Loucy (cell line): ENCODE measurements around the gene ARHGAP42.

Experiments
- H2AFZ ChIP-seq: fragments of 200-600 bp; sonication (generic); 2 replicates; pipeline ENCODE4 v1.6.0; 2016; ENCODE audit warnings: antibody characterized with exemption, mild to moderate bottlenecking, low read length, moderate library complexity
- H3F3A ChIP-seq: fragments of 200-600 bp; 2 replicates; pipeline ENCODE4 v1.6.0; 2016; ENCODE audit warnings: antibody characterized with exemption, low read depth, mild to moderate bottlenecking
- H3K27me3 ChIP-seq: fragments of 200-600 bp; sonication (generic); 2 replicates; pipeline ENCODE4 v1.6.1; 2014; ENCODE audit warnings: low read length, mild to moderate bottlenecking; ENCODE audit not compliant: insufficient read depth, poor library complexity, severe bottlenecking
- H3K36me3 ChIP-seq: fragments of 200-600 bp; sonication (generic); 2 replicates; pipeline ENCODE4 v1.6.1; 2016; ENCODE audit warnings: low read length; ENCODE audit not compliant: insufficient read depth
- H3K4me1 ChIP-seq: fragments of 200-600 bp; sonication (generic); 2 replicates; pipeline ENCODE4 v1.5.1; 2014; ENCODE audit warnings: low read length, mild to moderate bottlenecking; ENCODE audit not compliant: insufficient read depth, poor library complexity, severe bottlenecking
- H3K4me2 ChIP-seq: fragments of 200-600 bp; sonication (generic); 2 replicates; pipeline ENCODE4 v1.6.0; 2014; ENCODE audit warnings: antibody characterized with exemption, low read length, low read depth, mild to moderate bottlenecking; ENCODE audit not compliant: poor library complexity, severe bottlenecking
- H3K4me3 ChIP-seq: fragments of 200-600 bp; sonication (generic); 2 replicates; pipeline ENCODE4 v1.5.1; 2014; ENCODE audit warnings: low read length, mild to moderate bottlenecking, mixed read lengths; ENCODE audit not compliant: poor library complexity, severe bottlenecking
- H3K79me2 ChIP-seq: fragments of 200-600 bp; sonication (generic); 2 replicates; pipeline ENCODE4 v1.6.1; 2014; ENCODE audit warnings: low read length; ENCODE audit not compliant: insufficient read depth
- H3K9ac ChIP-seq: fragments of 200-600 bp; sonication (generic); 2 replicates; pipeline ENCODE4 v1.6.0; 2014; ENCODE audit warnings: mild to moderate bottlenecking, low read depth, low read length, moderate library complexity; ENCODE audit not compliant: poor library complexity, severe bottlenecking
- H3K9me2 ChIP-seq: fragments of 200-600 bp; sonication (generic); replicated peaks from 2 replicates; pipeline ENCODE4 v1.6.1; 2016; ENCODE audit warnings: low read depth, low read length, mixed read lengths
- H3K9me3 ChIP-seq: fragments of 200-600 bp; sonication (generic); 2 replicates; pipeline ENCODE4 v1.6.1; 2014; ENCODE audit warnings: mild to moderate bottlenecking, antibody characterized with exemption, low read length, low read depth; ENCODE audit not compliant: insufficient read depth
- H4K20me1 ChIP-seq: fragments of 200-600 bp; sonication (generic); 2 replicates; pipeline ENCODE4 v1.6.0; 2014; ENCODE audit warnings: antibody characterized with exemption, low read length, mild to moderate bottlenecking; ENCODE audit not compliant: insufficient read depth, poor library complexity, severe bottlenecking
- CTCF ChIP-seq: fragments of 200-600 bp; sonication (generic); conservative IDR thresholded peaks from 2 replicates; pipeline ENCODE4 v1.5.1; 2014; ENCODE audit warnings: mild to moderate bottlenecking, antibody characterized with exemption, low read length
- EZH2phosphoT487 ChIP-seq: fragments of 200-600 bp; IDR thresholded peaks from 2 replicates; pipeline ENCODE4 v1.6.1; 2018; ENCODE audit warnings: antibody characterized with exemption, mild to moderate bottlenecking, moderate library complexity, borderline replicate concordance

ARHGAP42 gene

DNA sequence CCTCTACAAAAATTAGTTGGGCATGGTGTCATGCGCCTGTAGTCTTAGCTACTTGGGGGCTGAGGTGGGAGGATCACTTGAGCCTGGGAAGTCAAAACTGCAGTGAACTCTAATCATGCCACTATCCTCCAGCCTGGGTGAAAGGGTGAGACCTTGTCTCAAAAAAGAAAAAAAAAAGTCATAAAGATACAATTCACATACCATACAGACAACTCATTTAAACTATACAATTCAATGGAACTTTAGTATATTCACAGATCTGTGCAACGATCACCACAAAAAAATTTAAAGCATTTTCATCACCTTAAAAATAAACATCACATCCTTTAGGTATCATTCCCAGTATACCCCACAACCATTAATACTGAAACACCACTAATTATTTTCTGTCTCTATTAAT is 241.3 kb downstream of the ARHGAP42 start:
- no peak overlapping the region for H3K4me3 ChIP-seq
- no peaks in the 10 kb centered on the region for H3K36me3 ChIP-seq
- no peak overlapping the region for H3K9ac ChIP-seq
- H3K27me3 ChIP-seq = no peaks in the 10 kb centered on the region
- no peak overlapping the region for H2AFZ ChIP-seq
- H3K9me3 ChIP-seq = no peaks in the 10 kb centered on the region
- H3K4me2 ChIP-seq = no peak overlapping the region
- no peaks in the 10 kb centered on the region for H3K79me2 ChIP-seq
- TF ChIP-seq CTCF (no peak), EZH2phosphoT487 (no peak)
- no peaks in the 10 kb centered on the region for H3K4me1 ChIP-seq
- H4K20me1 ChIP-seq = no peaks in the 10 kb centered on the region
- no peaks in the 10 kb centered on the region for H3F3A ChIP-seq
- no peaks in the 10 kb centered on the region for H3K9me2 ChIP-seq

DNA sequence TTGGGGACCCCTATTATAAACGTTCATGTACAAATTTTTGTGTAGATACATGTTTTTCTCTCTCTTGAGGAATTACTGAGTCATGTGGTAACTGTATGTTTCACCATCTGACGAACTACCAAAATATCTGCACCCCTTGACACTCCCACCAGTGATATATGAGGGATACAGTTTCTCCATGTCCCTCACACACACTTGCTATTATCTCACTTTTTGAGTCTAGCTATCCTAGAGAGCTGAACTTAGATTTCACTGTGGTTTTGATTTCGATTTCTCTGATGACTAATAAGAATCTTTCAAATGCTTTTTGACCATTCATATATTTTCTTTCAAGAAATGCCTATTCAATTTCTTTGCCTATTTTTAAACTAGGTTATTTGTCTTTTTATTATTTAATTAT is 242.3 kb downstream of the ARHGAP42 start:
- H3K9ac ChIP-seq = no peak overlapping the region
- H2AFZ ChIP-seq = no peak overlapping the region
- no peak overlapping the region for H3K4me2 ChIP-seq
- no peaks in the 10 kb centered on the region for H3F3A ChIP-seq
- no peaks in the 10 kb centered on the region for H3K4me1 ChIP-seq
- H3K36me3 ChIP-seq = no peaks in the 10 kb centered on the region
- TF ChIP-seq CTCF = no peak
- no peak for TF ChIP-seq EZH2phosphoT487
- H3K9me3 ChIP-seq = no peaks in the 10 kb centered on the region
- H4K20me1 ChIP-seq = no peaks in the 10 kb centered on the region
- H3K9me2 ChIP-seq = no peaks in the 10 kb centered on the region
- no peaks in the 10 kb centered on the region for H3K79me2 ChIP-seq
- no peaks in the 10 kb centered on the region for H3K27me3 ChIP-seq
- H3K4me3 ChIP-seq = no peak overlapping the region

- H2AFZ ChIP-seq = no peak overlapping the region
- no peak overlapping the region for H3K4me2 ChIP-seq
- H3K9me3 ChIP-seq = no peaks in the 10 kb centered on the region
- no peaks in the 10 kb centered on the region for H3F3A ChIP-seq
- H3K79me2 ChIP-seq = no peaks in the 10 kb centered on the region
- no peaks in the 10 kb centered on the region for H3K27me3 ChIP-seq
- TF ChIP-seq EZH2phosphoT487 = no peak
- TF ChIP-seq CTCF = peak; percentile 87
- H4K20me1 ChIP-seq = no peaks in the 10 kb centered on the region
- no peaks in the 10 kb centered on the region for H3K4me1 ChIP-seq
- no peaks in the 10 kb centered on the region for H3K9me2 ChIP-seq
- no peak overlapping the region for H3K9ac ChIP-seq
- no peak overlapping the region for H3K4me3 ChIP-seq
- no peaks in the 10 kb centered on the region for H3K36me3 ChIP-seq
Observed at GRCh38 chr11:100930185-100930778, 243.2 kb downstream of the ARHGAP42 start.
